GM18499 (cell line): ENCODE measurements around the gene PLAC1.

Experiments
- ATAC-seq: cut with Tn5 transposase; IDR thresholded peaks from one replicate; pipeline ENCODE4 v1.9.1; 2021; ENCODE audit warnings: moderate number of reproducible peaks; ENCODE audit not compliant: insufficient read depth, unreplicated experiment

The PLAC1 gene

DNA sequence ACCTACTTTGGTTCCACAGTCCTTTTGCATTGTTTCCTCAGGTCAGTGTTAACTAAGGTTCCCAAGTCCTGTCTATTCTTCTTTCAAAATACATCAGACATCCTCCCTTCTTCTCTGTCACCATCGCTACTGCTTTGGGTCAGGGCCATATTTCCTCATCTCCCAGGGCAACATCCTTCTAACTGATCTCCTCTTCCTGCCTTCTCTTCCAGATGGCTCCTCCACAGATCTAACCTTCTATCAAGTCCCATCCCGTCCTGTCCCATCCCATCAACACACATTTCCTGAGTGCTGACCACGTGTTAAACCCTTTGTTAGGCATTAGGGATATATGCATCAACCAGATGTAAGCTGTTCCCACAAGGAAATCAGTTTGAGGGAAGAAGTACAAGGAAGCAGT, 25.9 kb downstream of the PLAC1 start:
- ATAC-seq: no peak

GRCh38 chrX:134631426-134632346, 26.6 kb downstream of the PLAC1 start:
- no peak for ATAC-seq

GRCh38 chrX:134628663-134629062, 29.6 kb downstream of the PLAC1 start:
- no peak for ATAC-seq

DNA sequence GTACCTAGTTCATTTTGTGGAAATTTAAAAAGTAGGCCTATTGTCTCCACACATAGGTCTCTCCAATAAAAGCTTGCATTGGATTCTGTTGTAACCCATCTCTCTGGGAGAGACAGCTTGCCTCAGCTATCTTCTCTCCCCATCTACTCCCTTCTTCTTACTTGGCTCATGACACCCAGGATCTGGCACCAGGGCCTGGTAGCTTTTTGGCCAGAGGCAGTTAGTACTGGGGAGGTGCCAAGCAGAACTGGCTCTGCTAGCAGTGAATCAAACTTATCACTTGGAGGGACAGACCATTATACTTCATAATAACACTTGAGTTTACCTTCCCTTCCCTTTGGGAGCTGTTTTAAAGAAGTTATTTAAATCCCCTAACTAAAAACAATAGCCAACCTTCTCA, 31.8 kb downstream of the PLAC1 start:
- no peak for ATAC-seq

DNA sequence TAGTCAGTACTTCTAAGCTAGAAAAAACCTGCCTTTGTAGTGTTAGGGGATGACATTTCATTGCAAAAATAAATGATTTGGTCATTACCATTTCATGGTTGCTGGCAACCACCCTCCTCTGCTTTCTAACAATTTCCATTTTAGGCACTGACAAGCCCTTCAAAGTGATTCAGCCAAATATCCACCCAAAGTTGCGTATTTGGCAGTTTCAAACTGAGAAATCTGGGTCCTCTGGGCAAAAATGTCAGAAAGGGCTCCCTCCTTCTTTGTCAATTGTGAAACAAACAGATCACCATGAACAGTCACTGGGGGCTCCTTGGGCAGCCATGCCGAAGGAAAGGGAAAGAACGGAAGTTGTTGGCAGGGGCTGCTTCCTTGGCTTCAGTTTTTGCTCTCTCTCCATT, 33.0 kb downstream of the PLAC1 start:
- no peak for ATAC-seq

DNA sequence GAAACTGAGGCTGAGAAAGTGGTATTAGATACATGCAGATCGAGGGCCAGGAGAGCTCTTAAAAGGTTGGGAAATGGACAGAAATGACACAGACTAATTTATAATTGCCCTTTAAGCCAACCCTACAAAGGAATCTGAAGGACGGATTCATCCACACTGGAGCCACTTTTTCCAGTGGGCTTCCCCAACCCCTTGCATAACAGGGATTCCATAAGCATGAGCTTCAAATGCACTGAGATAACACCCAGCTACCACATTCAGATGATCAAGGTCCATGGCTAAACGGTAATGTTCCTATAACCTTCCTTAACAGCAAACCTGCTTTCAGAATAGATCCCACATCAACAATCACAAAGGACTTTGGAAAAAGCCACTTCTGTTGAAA, 34.2 kb downstream of the PLAC1 start:
- no peak for ATAC-seq

- ATAC-seq: no peak
These were observed 34.8 kb downstream of the PLAC1 start for GRCh38 chrX:134623293-134624045.

GRCh38 chrX:134622813-134623185, 35.5 kb downstream of the PLAC1 start:
- ATAC-seq: no peak

GRCh38 chrX:134622056-134622812, 36.0 kb downstream of the PLAC1 start:
- peak; percentile 71 for ATAC-seq

- no peak for ATAC-seq
These were observed 38.4 kb downstream of the PLAC1 start for GRCh38 chrX:134619838-134620237.

GRCh38 chrX:134613396-134613795, 44.9 kb downstream of the PLAC1 start:
- no peak for ATAC-seq

DNA sequence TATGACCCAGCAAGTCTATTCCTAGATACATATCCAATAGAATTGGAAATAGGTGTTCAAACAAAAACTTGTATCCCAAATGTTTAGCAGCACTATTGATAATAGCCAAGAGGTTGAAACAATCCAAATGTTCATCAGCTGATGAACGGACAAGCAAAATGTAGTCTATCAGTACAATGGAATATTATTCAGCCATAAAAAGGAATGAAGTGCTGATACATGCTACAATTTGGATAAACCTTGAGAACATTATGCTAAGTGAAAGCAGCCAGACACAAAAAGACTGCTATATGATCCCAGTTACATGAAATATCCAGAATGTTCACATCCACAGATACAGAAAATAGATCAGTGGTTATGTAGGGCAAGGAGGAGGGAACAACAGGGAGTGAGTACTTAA, 50.1 kb downstream of the PLAC1 start:
- no peak for ATAC-seq

GRCh38 chrX:134607523-134607922, 50.7 kb downstream of the PLAC1 start:
- ATAC-seq: no peak

DNA sequence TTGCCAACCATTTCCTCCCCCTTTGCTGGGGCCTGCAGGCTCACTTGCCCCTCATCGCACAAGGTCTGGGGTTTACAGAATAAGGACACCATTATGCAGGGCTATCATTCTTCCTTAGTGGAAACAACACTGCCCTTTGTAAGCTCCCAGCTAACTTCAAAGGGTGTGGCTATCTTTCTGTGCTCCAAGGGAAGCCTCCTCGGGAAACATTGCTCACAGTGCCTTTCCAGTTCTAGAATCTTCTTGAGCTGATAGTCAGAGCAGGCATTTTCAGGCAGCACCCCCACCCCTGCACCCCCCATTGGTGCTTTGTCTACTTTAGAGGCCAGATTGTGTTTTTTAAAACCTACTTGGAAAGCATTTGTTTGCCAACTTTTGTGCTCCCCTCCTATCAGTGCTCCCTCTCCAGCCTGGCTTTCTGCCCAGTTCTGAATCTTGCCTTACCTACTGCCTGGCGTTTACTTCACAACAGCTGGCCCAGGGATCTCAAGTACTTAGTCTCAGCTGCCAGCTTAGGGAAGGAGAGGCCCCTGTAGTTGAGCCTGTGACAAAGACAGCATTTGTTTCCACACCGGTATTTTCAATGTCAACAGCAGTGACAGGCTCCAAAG, 53.5 kb downstream of the PLAC1 start:
- ATAC-seq: no peak

GRCh38 chrX:134603806-134604700, 54.2 kb downstream of the PLAC1 start:
- no peak for ATAC-seq

DNA sequence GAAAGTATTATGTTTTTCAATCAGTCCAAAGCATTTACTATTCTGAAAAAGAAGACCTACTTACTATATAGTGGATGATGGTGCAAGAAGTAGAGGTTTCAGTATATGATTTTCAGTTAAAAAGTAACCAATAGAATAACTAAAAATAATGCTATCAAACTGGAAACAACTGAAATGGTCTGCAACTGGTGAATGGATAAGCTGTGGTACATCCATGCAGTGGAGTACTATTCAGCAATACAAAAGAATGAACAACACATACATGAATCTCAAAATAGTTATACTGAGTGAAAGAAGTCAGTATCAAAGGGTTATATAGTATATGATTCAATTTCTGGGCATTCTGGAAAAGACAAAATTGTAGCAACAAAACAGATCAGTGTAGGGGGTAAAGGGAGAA, 55.9 kb downstream of the PLAC1 start:
- no peak for ATAC-seq

- ATAC-seq: no peak
These were observed 57.0 kb downstream of the PLAC1 start for GRCh38 chrX:134601240-134601765.

DNA sequence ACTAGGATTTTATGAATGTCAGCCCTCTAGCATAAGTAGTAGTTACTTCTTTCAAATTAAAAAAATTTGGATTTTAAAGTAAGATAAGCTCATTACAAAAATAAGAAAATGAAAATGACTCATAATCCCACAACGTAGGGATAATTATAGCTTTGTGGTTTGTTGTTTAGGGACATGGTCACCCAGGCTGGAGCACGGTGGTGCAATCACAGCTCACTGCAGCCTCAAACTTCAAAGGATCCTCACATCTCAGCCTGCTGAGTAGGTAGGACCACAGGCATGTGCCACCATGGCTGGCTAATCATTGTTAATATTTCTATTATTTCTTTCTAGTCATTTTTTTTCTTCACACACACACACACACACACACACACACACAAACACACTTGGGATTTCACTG, 57.6 kb downstream of the PLAC1 start:
- no peak for ATAC-seq

- no peak for ATAC-seq
These were observed 58.9 kb downstream of the PLAC1 start for GRCh38 chrX:134599184-134599914.
